Measurements from ENCODE around the gene USP34. TPM values are rescaled to one million over a fixed set of nuclear protein-coding genes. Genes with fewer than 3 reads are reported as not detected.

Gene USP34
- total RNA-seq, 1 donor from 2014 or later: 157 TPM

GRCh38 chr2:61361068-61361467 is 109.8 kb downstream of the USP34 start:
- H3K27ac Mint-ChIP-seq: no peak overlapping the region
- DNase-seq (ENCODE audit: low spot score in 2 of 2, unreplicated experiment in 2 of 2): no peak
- H3K4me1 Mint-ChIP-seq: peaks cover 9% of the 10 kb centered on the region

GRCh38 chr2:61359058-61359457 is 111.8 kb downstream of the USP34 start:
- Mint-ChIP-seq H3K36me3 (peaks cover 61% of the 10 kb centered on the region), H3K27ac (peak overlapping the region; percentile 38), H3K9me3 (peaks cover 27% of the 10 kb centered on the region), H3K4me3 (no peak overlapping the region), H3K27me3 (ENCODE audit: low read depth) (no peaks in the 10 kb centered on the region), H3K4me1 (peaks cover 9% of the 10 kb centered on the region)
- no peak for DNase-seq (ENCODE audit: low spot score in 2 of 2, unreplicated experiment in 2 of 2)
- TF ChIP-seq CTCF (IDR thresholded peaks at IDR 0.05; ENCODE audit: unreplicated experiment): no peak

More at GRCh38 chr2:61361068-61361467, 109.8 kb downstream of the USP34 start:
- Mint-ChIP-seq H3K9me3 (peaks cover 17% of the 10 kb centered on the region), H3K4me3 (no peak overlapping the region), H3K36me3 (peaks cover 48% of the 10 kb centered on the region), H3K27me3 (ENCODE audit: low read depth) (no peaks in the 10 kb centered on the region)
- no peak for TF ChIP-seq CTCF (IDR thresholded peaks at IDR 0.05; ENCODE audit: unreplicated experiment)

- Mint-ChIP-seq H3K36me3 (peaks cover 61% of the 10 kb centered on the region), H3K4me1 (peaks cover 9% of the 10 kb centered on the region)
- DNase-seq (ENCODE audit: low spot score in 2 of 2, unreplicated experiment in 2 of 2): no peak
Observed at GRCh38 chr2:61357681-61358080, 113.2 kb downstream of the USP34 start.

GRCh38 chr2:61356958-61357350 is 113.9 kb downstream of the USP34 start:
- H3K36me3 Mint-ChIP-seq: peaks cover 59% of the 10 kb centered on the region
- no peak for TF ChIP-seq CTCF (IDR thresholded peaks at IDR 0.05; ENCODE audit: unreplicated experiment)
- peaks cover 24% of the 10 kb centered on the region for H3K9me3 Mint-ChIP-seq
- H3K27ac Mint-ChIP-seq: peak overlapping the region; percentile 80
- no peak for DNase-seq (ENCODE audit: low spot score in 2 of 2, unreplicated experiment in 2 of 2)
- H3K27me3 Mint-ChIP-seq (ENCODE audit: low read depth): no peaks in the 10 kb centered on the region
- H3K4me1 Mint-ChIP-seq: peaks cover 9% of the 10 kb centered on the region
- H3K4me3 Mint-ChIP-seq: no peak overlapping the region

More at GRCh38 chr2:61357681-61358080, 113.2 kb downstream of the USP34 start:
- TF ChIP-seq CTCF (IDR thresholded peaks at IDR 0.05; ENCODE audit: unreplicated experiment): no peak
- Mint-ChIP-seq H3K9me3 (peaks cover 26% of the 10 kb centered on the region), H3K27ac (no peak overlapping the region), H3K27me3 (ENCODE audit: low read depth) (no peaks in the 10 kb centered on the region), H3K4me3 (no peak overlapping the region)

- DNase-seq (ENCODE audit: low spot score in 2 of 2, unreplicated experiment in 2 of 2): no peak
- Mint-ChIP-seq H3K4me3 (no peak overlapping the region), H3K4me1 (peaks cover 9% of the 10 kb centered on the region), H3K9me3 (peaks cover 24% of the 10 kb centered on the region), H3K36me3 (peaks cover 55% of the 10 kb centered on the region), H3K27ac (peak overlapping the region; percentile 80), H3K27me3 (ENCODE audit: low read depth) (no peaks in the 10 kb centered on the region)
- TF ChIP-seq CTCF (IDR thresholded peaks at IDR 0.05; ENCODE audit: unreplicated experiment): no peak
Observed at GRCh38 chr2:61356261-61356957, 114.5 kb downstream of the USP34 start.
